Measurements from ENCODE around the gene CAPN13. TPM values are rescaled to one million over a fixed set of nuclear protein-coding genes. Genes with fewer than 3 reads are reported as not detected.

Gene CAPN13
- polyA plus RNA-seq, 1 donor (not counting 4 experiments of a cell fraction or from before 2014, with no cell fraction given), result not detected

DNA sequence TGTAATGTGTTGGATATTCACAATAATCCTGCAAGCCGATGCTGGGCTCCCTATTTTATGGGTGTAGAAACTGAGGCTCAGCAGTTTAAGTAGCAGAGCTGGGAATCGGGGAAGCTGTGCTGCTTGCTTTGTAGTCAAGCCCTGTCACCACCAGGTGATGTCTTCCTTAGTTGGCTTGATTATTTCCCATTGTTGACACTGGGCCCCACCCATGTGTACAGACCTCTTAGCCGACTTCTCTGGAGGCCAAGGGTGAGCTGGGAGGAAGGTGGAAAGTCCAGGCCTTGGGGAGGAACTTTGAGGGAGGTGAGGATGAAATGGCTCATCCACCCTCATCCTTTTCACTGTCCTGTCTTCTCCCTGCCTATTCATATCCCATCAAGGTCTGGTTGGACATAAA lies 60.0 kb downstream of the CAPN13 start:
- dilution Hi-C loops (cut with MboI; ENCODE audit: extremely low pct_ligation_motif_present, low sequenced_read_pairs), result no loop called here
- H3K36me3 ChIP-seq (ENCODE audit: control insufficient read depth in 2 of 2, extremely low read depth in 1 of 2, insufficient read depth in 2 of 2, low read length in 2 of 2), result no peaks in the 10 kb centered on the region
- H3K4me3 ChIP-seq (ENCODE audit: control insufficient read depth in 2 of 3, extremely low read depth in 1 of 3, insufficient read depth in 2 of 3, low read depth in 1 of 3, low read length in 3 of 3), result no peak overlapping the region
- H3K9me3 ChIP-seq (ENCODE audit: control insufficient read depth, low read depth, low read length), result no peaks in the 10 kb centered on the region
- no peaks in the 10 kb centered on the region for H3K79me2 ChIP-seq (ENCODE audit: control insufficient read depth, insufficient read depth, low read length)
- TF ChIP-seq, protein P1, sequence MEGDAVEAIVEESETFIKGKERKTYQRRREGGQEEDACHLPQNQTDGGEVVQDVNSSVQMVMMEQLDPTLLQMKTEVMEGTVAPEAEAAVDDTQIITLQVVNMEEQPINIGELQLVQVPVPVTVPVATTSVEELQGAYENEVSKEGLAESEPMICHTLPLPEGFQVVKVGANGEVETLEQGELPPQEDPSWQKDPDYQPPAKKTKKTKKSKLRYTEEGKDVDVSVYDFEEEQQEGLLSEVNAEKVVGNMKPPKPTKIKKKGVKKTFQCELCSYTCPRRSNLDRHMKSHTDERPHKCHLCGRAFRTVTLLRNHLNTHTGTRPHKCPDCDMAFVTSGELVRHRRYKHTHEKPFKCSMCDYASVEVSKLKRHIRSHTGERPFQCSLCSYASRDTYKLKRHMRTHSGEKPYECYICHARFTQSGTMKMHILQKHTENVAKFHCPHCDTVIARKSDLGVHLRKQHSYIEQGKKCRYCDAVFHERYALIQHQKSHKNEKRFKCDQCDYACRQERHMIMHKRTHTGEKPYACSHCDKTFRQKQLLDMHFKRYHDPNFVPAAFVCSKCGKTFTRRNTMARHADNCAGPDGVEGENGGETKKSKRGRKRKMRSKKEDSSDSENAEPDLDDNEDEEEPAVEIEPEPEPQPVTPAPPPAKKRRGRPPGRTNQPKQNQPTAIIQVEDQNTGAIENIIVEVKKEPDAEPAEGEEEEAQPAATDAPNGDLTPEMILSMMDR (optimal IDR thresholded peaks at IDR 0.05 in 1 of 3, IDR thresholded peaks at IDR 0.05 in 1 of 3, conservative IDR thresholded peaks at IDR 0.05 in 1 of 3; ENCODE audit: extremely low read depth in 1 of 3, insufficient read depth in 2 of 3, low read length in 3 of 3), result no peak
- no peak for TF ChIP-seq EZH2 (IDR thresholded peaks at IDR 0.05; ENCODE audit: low read length)
- no peak overlapping the region for H3K27ac ChIP-seq (ENCODE audit: control insufficient read depth, insufficient read depth, low read length)
- H2AFZ ChIP-seq (ENCODE audit: control insufficient read depth, low read length), result no peak overlapping the region
- H3K9me1 ChIP-seq (ENCODE audit: control insufficient read depth, extremely low read depth, insufficient read depth, low read length), result no peaks in the 10 kb centered on the region
- H3K4me2 ChIP-seq (ENCODE audit: control insufficient read depth, extremely low read depth, insufficient read depth, low read depth, low read length), result no peak overlapping the region
- H3K9ac ChIP-seq (ENCODE audit: control insufficient read depth, extremely low read depth, insufficient read depth, low read length), result no peak overlapping the region
- H3K27me3 ChIP-seq (ENCODE audit: control insufficient read depth, extremely low read depth, insufficient read depth, low read length), result peaks cover 19% of the 10 kb centered on the region
- no peaks in the 10 kb centered on the region for H3K4me1 ChIP-seq (ENCODE audit: control insufficient read depth, extremely low read depth, insufficient read depth, low read length)
- no peak for FAIRE-seq
- no peak for DNase-seq (ENCODE audit: low read depth, low spot score)
- no peaks in the 10 kb centered on the region for H4K20me1 ChIP-seq (ENCODE audit: control insufficient read depth, extremely low read depth, insufficient read depth, low read length)

DNA sequence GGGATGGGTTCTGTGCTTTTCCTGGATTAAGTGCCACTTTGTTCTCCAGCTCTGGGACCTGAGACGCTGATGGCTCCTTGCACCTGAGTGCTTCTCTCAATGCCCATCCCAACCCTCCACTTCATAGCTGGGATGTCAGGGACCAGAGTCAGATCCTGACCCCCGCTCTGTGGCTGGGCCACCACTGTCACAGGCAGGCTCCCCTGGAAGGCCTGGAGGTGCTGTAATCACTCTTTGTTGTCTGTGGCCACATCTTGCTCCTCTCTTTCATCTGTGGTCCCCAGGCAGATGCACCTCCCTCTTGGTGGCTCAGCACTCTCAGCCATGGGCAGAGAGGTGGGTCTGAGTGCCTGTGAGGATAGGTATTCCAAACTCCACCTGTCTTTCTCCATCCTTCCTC lies 62.4 kb downstream of the CAPN13 start:
- Histone ChIP-seq H3K9me1 (ENCODE audit: control insufficient read depth, extremely low read depth, insufficient read depth, low read length) (no peaks in the 10 kb centered on the region), H3K4me2 (ENCODE audit: control insufficient read depth, extremely low read depth, insufficient read depth, low read depth, low read length) (no peak overlapping the region), H3K4me1 (ENCODE audit: control insufficient read depth, extremely low read depth, insufficient read depth, low read length) (no peaks in the 10 kb centered on the region), H3K27ac (ENCODE audit: control insufficient read depth, insufficient read depth, low read length) (no peak overlapping the region), H3K9me3 (ENCODE audit: control insufficient read depth, low read depth, low read length) (no peaks in the 10 kb centered on the region), H3K4me3 (ENCODE audit: control insufficient read depth in 2 of 3, extremely low read depth in 1 of 3, insufficient read depth in 2 of 3, low read depth in 1 of 3, low read length in 3 of 3) (no peak overlapping the region), H4K20me1 (ENCODE audit: control insufficient read depth, extremely low read depth, insufficient read depth, low read length) (no peaks in the 10 kb centered on the region), H3K79me2 (ENCODE audit: control insufficient read depth, insufficient read depth, low read length) (no peaks in the 10 kb centered on the region), H2AFZ (ENCODE audit: control insufficient read depth, low read length) (no peak overlapping the region), H3K9ac (ENCODE audit: control insufficient read depth, extremely low read depth, insufficient read depth, low read length) (no peak overlapping the region), H3K36me3 (ENCODE audit: control insufficient read depth in 2 of 2, extremely low read depth in 1 of 2, insufficient read depth in 2 of 2, low read length in 2 of 2) (no peaks in the 10 kb centered on the region), H3K27me3 (ENCODE audit: control insufficient read depth, extremely low read depth, insufficient read depth, low read length) (peaks cover 22% of the 10 kb centered on the region)
- dilution Hi-C loops (cut with MboI; ENCODE audit: extremely low pct_ligation_motif_present, low sequenced_read_pairs), result no loop called here
- FAIRE-seq (no peak), DNase-seq (ENCODE audit: low read depth, low spot score) (no peak)
- no peak for TF ChIP-seq EZH2 (IDR thresholded peaks at IDR 0.05; ENCODE audit: low read length)
- TF ChIP-seq, protein P1 (optimal IDR thresholded peaks at IDR 0.05 in 1 of 3, IDR thresholded peaks at IDR 0.05 in 1 of 3, conservative IDR thresholded peaks at IDR 0.05 in 1 of 3; ENCODE audit: extremely low read depth in 1 of 3, insufficient read depth in 2 of 3, low read length in 3 of 3), result no peak

Data from keratinocyte (primary cell).